Thoracic aorta (tissue), 2 donors: ENCODE measurements around the gene PSORS1C1. TPM values are rescaled to one million over a fixed set of nuclear protein-coding genes. Genes with fewer than 3 reads are reported as not detected.

ENCODE experiments used
- ATAC-seq: fragments of 150-250 bp; one replicate; pipeline ENCODE4 v1.8.0; 2017; ENCODE audit warnings: low read depth; ENCODE audit not compliant: insufficient number of reproducible peaks, low FRiP score
- DNase-seq: peaks from one replicate; pipeline ENCODE4 v3.0.0-alpha.2; 2020; ENCODE audit warnings: low spot score
- H3K27ac ChIP-seq, 2 donors: fragments of 200-600 bp; sonication (generic); 1 replicate in 1 of 2; 2 replicates in 1 of 2; pipeline ENCODE4 v1.5.1; 2016; ENCODE audit warnings: mild to moderate bottlenecking in 2 of 2, moderate library complexity in 2 of 2
- H3K27me3 ChIP-seq: fragments of 200-600 bp; sonication (generic); replicated peaks from 2 replicates; pipeline ENCODE4 v1.6.0; 2016; ENCODE audit warnings: mild to moderate bottlenecking; ENCODE audit not compliant: insufficient read depth
- H3K36me3 ChIP-seq: fragments of 200-600 bp; sonication (generic); one replicate; pipeline ENCODE4 v1.5.1; 2016
- H3K4me1 ChIP-seq, 2 donors: fragments of 200-600 bp; sonication (generic); 1 replicate in 1 of 2; 2 replicates in 1 of 2; pipeline versions ENCODE4 v1.5.1 to v1.6.0; 2016; ENCODE audit warnings: low read depth in 2 of 2, mild to moderate bottlenecking in 1 of 2; ENCODE audit not compliant: control insufficient read depth in 1 of 2
- H3K4me3 ChIP-seq: fragments of 200-600 bp; sonication (generic); 2 replicates; pipeline ENCODE4 v1.5.1; 2016; ENCODE audit warnings: mild to moderate bottlenecking
- H3K9me3 ChIP-seq: fragments of 200-600 bp; sonication (generic); 2 replicates; pipeline ENCODE4 v1.5.1; 2016
- total RNA-seq, 2 donors: library from RNA; depleted of rRNA; stranded (reverse); fragments of >200 nt; gene quantifications; one replicate each; pipeline versions ENCODE4 v1.1.0 to v1.2.3, GENCODE V29; 2016
- TF ChIP-seq, protein P1 (sequence below): fragments of 200-600 bp; sonication (generic); IDR thresholded peaks from one replicate; pipeline ENCODE4 v1.5.1; 2019; ENCODE audit warnings: antibody characterized with exemption

The PSORS1C1 gene
- total RNA-seq, 2 donors from 2014 or later, result 3.7 to 6.8 TPM

DNA sequence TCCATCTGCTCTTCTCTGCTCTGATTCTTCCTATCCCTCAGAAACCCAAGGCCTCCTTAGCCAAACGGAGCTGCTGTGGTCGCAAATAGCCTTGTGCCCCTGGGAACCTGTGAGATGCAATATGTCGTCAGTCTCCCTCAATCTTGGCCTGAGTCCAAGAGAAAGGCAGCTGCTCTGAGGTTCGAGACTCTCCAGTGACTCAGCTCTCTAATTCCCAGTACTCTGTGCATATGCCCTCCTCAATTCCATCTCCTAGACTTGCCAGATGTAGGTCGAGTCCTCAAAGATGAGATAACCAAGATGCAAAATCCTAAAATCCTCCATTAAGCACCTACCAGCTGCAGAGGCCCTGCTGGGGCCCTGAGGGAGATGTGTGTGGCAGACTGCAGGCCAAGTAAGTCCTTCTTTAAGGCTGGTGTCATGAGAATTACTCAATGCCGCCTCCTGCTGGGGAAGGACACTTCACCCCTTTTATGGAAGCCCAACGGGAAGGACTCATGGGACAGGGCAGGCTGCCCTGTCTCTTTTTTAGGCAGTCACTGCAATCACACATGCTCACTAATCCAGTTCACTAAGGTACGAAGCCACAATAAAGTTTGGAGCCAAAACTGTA lies 30.8 kb upstream of the PSORS1C1 start:
- ATAC-seq (no peak), DNase-seq (no peak)
- H3K27me3 ChIP-seq, result no peaks in the 10 kb centered on the region
- TF ChIP-seq, protein P1, sequence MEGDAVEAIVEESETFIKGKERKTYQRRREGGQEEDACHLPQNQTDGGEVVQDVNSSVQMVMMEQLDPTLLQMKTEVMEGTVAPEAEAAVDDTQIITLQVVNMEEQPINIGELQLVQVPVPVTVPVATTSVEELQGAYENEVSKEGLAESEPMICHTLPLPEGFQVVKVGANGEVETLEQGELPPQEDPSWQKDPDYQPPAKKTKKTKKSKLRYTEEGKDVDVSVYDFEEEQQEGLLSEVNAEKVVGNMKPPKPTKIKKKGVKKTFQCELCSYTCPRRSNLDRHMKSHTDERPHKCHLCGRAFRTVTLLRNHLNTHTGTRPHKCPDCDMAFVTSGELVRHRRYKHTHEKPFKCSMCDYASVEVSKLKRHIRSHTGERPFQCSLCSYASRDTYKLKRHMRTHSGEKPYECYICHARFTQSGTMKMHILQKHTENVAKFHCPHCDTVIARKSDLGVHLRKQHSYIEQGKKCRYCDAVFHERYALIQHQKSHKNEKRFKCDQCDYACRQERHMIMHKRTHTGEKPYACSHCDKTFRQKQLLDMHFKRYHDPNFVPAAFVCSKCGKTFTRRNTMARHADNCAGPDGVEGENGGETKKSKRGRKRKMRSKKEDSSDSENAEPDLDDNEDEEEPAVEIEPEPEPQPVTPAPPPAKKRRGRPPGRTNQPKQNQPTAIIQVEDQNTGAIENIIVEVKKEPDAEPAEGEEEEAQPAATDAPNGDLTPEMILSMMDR, result no peak
- H3K9me3 ChIP-seq, result no peaks in the 10 kb centered on the region
- H3K4me3 ChIP-seq, result no peak overlapping the region
- no peaks in the 10 kb centered on the region for H3K36me3 ChIP-seq
- no peak overlapping the region for H3K27ac ChIP-seq
- peaks cover 0 to 6% of the 10 kb centered on the region in 2 donors for H3K4me1 ChIP-seq

DNA sequence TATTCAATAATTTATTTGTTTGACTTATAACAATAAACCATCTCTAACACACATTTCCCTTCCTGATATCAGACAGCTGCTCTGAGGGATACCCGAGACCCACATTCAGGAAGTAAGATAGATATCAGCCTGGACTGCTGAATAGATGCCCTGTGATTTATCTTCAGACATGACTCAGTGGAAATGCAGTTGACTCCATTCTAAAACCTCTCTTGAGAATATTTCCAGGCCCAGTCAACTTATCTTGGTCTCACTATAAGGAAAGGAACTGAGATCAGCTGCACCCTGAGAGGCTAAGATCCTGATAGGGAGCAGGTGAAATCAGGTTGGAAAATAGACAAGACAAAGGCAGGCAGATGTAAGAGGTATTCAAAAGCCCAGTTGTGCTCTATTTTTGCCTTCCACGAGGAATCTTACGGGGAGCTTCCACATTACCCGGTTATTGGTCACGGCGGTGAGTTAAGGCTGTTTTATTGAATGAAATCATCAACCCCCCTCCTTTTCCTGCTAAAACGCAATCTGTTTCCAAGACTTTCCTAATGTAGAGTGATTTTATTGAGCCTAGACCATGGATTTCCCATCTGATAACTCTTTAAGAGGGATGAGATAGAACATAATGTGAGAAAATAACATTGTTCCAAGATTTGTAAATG lies 27.7 kb upstream of the PSORS1C1 start:
- Histone ChIP-seq H3K27ac (no peak overlapping the region), H3K27me3 (no peaks in the 10 kb centered on the region), H3K36me3 (no peaks in the 10 kb centered on the region), H3K4me3 (no peak overlapping the region), H3K9me3 (no peaks in the 10 kb centered on the region), H3K4me1 (peaks cover 0 to 6% of the 10 kb centered on the region in 2 donors)
- ATAC-seq (no peak), DNase-seq (no peak)
- TF ChIP-seq, protein P1, result no peak

DNA sequence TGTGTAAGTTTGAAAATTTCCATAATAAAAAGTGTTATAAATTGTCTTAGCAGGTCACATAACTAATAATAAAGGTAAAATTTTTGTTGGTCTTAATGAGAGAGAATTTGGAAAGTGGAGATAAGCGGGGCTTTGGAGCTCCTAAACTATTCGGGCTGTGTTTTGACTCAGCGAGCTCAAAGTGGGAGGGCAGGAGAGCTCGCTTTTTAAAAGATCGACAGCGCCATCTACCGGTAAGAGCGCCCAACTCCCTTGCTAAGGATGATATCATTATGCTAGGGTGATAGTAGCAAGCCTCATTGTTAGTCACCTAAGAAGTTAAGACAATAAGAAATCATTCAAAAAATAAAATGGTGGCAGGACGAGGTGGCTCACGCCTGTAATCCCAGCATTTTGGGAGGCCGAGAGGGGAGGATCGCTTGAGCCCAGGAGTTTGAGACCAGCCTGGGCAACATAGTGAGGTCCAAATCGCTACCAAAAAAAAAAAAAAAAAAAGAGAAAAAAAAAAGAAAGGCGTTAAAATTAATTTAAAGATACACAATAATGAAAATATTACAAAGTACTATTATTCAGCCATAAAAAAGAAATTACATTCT lies 27.0 kb upstream of the PSORS1C1 start:
- DNase-seq (peak; percentile 62), ATAC-seq (peak; percentile 86)
- Histone ChIP-seq H3K27me3 (no peaks in the 10 kb centered on the region), H3K4me1 (peaks cover 0 to 6% of the 10 kb centered on the region in 2 donors), H3K27ac (no peak overlapping the region), H3K36me3 (no peaks in the 10 kb centered on the region), H3K4me3 (no peak overlapping the region), H3K9me3 (no peaks in the 10 kb centered on the region)
- TF ChIP-seq, protein P1, result peak; percentile 81

DNA sequence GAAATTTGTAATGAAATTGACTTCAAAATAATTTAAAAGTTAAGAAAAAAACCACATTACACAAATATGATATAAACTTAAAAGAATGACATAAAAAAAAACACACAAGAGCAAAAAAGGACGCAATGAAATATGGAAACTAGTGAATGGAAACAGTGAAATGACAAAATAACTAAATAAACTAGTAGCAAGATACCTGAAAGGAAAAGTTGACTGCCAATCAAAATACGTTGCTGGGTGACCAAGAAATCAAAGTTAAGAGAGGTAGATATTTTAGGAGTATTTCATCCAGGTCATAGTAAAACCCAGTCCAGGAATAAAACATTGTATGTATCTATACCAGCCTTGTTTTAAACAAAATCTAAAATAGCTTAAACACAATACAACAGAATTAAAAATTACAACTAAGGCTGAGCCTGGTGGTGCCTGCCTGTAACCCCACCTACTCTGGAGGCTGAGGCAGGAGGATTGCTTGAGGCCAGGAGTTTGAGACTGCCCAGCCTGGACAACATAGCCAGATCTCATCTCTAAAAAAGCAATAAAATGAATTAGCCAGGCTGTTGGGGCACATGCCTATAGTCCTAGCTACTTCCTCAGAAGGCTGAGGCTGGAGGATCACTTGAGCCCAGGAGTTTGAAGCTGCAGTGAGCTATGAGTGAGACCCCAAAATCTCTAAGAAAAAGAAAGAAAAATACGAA lies 24.2 kb upstream of the PSORS1C1 start:
- DNase-seq, result no peak
- Histone ChIP-seq H3K4me1 (peaks cover 0 to 6% of the 10 kb centered on the region in 2 donors), H3K27ac (no peak overlapping the region), H3K36me3 (no peaks in the 10 kb centered on the region), H3K9me3 (no peaks in the 10 kb centered on the region), H3K27me3 (no peaks in the 10 kb centered on the region), H3K4me3 (no peak overlapping the region)
- no peak for ATAC-seq
- TF ChIP-seq, protein P1, result no peak

DNA sequence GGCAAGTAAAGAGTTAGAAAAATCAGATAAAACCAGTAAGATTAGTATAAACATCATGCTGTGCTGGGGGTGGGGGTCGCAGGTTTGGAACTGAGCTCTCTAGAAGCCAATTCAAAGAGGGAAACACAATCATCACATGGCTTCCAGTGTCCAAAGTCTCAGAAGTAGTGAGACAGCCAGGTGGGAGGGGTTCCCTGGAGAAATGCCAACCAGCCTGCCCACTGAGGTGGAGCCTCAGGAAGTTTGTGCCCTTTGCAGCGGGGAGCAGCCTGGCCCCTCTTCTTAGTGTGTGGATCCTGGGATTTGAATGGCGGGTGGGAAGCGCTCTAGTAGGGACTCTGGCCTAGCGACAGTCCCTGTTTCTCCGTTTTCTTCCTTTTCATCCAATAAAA lies 23.6 kb upstream of the PSORS1C1 start:
- DNase-seq (no peak), ATAC-seq (no peak)
- H3K27ac ChIP-seq, result no peak overlapping the region
- no peak overlapping the region for H3K4me3 ChIP-seq
- no peaks in the 10 kb centered on the region for H3K27me3 ChIP-seq
- H3K9me3 ChIP-seq, result no peaks in the 10 kb centered on the region
- H3K36me3 ChIP-seq, result no peaks in the 10 kb centered on the region
- TF ChIP-seq, protein P1, result no peak
- peaks cover 0 to 6% of the 10 kb centered on the region in 2 donors for H3K4me1 ChIP-seq
